Upper lobe of left lung (tissue), 6 donors: ENCODE measurements around the gene NOS1. TPM values are rescaled to one million over a fixed set of nuclear protein-coding genes. Genes with fewer than 3 reads are reported as not detected.

Experiments used
- ATAC-seq, 2 donors: fragments of 200-7000 bp; cut with Tn5 transposase; one replicate each; pipeline ENCODE4 v1.9.1; 2022; ENCODE audit warnings: mild to moderate bottlenecking in 2 of 2, moderate library complexity in 2 of 2; ENCODE audit not compliant: low FRiP score in 2 of 2
- DNase-seq, 2 donors: peaks; one replicate each; pipeline ENCODE4 v3.0.0-alpha.2; 2019 to 2020
- H3K27ac ChIP-seq, 4 donors: fragments of 200-600 bp; sonication (generic); one replicate each; pipeline ENCODE4 v1.5.1; 2016 to 2019
- H3K27me3 ChIP-seq, 4 donors: fragments of 200-600 bp; sonication (generic); one replicate each; pipeline ENCODE4 v1.5.1; 2017 to 2019
- H3K36me3 ChIP-seq, 4 donors: fragments of 200-600 bp; sonication (generic); one replicate each; pipeline ENCODE4 v1.5.1; 2016 to 2019
- H3K4me1 ChIP-seq, 4 donors: fragments of 200-600 bp; sonication (generic); one replicate each; pipeline ENCODE4 v1.5.1; 2018 to 2019
- H3K4me3 ChIP-seq, 4 donors: fragments of 200-600 bp; sonication (generic); one replicate each; pipeline ENCODE4 v1.5.1; 2017 to 2019; ENCODE audit warnings: mild to moderate bottlenecking in 2 of 4, moderate library complexity in 1 of 4
- H3K9me3 ChIP-seq, 4 donors: fragments of 200-600 bp; sonication (generic); one replicate each; pipeline ENCODE4 v1.5.1; 2018 to 2019
- CTCF ChIP-seq, 6 experiments: fragments of 450-650 bp in 4 of 6; fragments of 200-600 bp in 2 of 6; sonication (generic) in 2 of 6; IDR thresholded peaks; one replicate each; pipeline ENCODE4 v1.5.1; 2016 to 2019; ENCODE audit warnings: antibody characterized with exemption in 6 of 6
- EP300 ChIP-seq, 4 donors: sonication (generic); formaldehyde crosslinking; IDR thresholded peaks; one replicate each; pipeline ENCODE4 v1.5.1; 2017; ENCODE audit warnings: antibody characterized with exemption in 4 of 4, control low read depth in 2 of 4
- POLR2A ChIP-seq, 4 donors: fragments of 450-650 bp; IDR thresholded peaks; one replicate each; pipeline ENCODE4 v1.5.1; 2016 to 2017; ENCODE audit warnings: antibody characterized with exemption in 4 of 4, mild to moderate bottlenecking in 2 of 4
- POLR2AphosphoS5 ChIP-seq, 2 donors: sonication (generic); formaldehyde crosslinking; IDR thresholded peaks; one replicate each; pipeline ENCODE4 v1.5.1; 2017; ENCODE audit warnings: antibody characterized with exemption in 2 of 2
- WGBS, 2 donors: methylation state at CpG; one replicate each; pipeline ENCODE4 v1.1.5; 2017 to 2018; 5-methylcytosine and 5-hydroxymethylcytosine counted together
- total RNA-seq, 6 donors: library from RNA; depleted of rRNA in 4 of 6; stranded (reverse); fragments of >200 nt in 4 of 6; gene quantifications; one replicate each; pipeline versions ENCODE4 v1.1.0 to v1.2.1, GENCODE V29; 2016 to 2021
- donor health status: DM: no; HTN: no; CAD: no; lungs with moderate emphysema.
- donor health status: DM: no; HTN: yes; CAD: no; lungs with severe emphysema.

NOS1 gene
- total RNA-seq, 6 donors from 2014 or later = 0.39 to 4.4 (median 2.4) TPM

GRCh38 chr12:117162167-117162539, 199.3 kb downstream of the NOS1 start:
- TF ChIP-seq POLR2AphosphoS5 (IDR thresholded peaks at IDR 0.05) (no peak), CTCF (IDR thresholded peaks at IDR 0.05) (no peak), POLR2A (IDR thresholded peaks at IDR 0.05) (no peak), EP300 (IDR thresholded peaks at IDR 0.05) (no peak)
- Histone ChIP-seq H3K27ac (no peak overlapping the region), H3K4me3 (no peak overlapping the region), H3K4me1 (no peaks in the 10 kb centered on the region), H3K27me3 (no peaks in the 10 kb centered on the region), H3K36me3 (peaks cover 63 to 96% (median 85%) of the 10 kb centered on the region in 4 donors), H3K9me3 (no peaks in the 10 kb centered on the region)
- 91 to 95% methylated on average over 8 of the region's 8 CpGs for WGBS, 2 donors
- ATAC-seq (no peak), DNase-seq (no peak)

- no peak overlapping the region for H3K27ac ChIP-seq
Observed at GRCh38 chr12:117161460-117162166, 199.8 kb downstream of the NOS1 start.

GRCh38 chr12:117159674-117160073, 201.8 kb downstream of the NOS1 start:
- H3K27ac ChIP-seq = no peak overlapping the region
- H3K27me3 ChIP-seq = no peaks in the 10 kb centered on the region
- ATAC-seq (no peak), DNase-seq (no peak)
- H3K4me1 ChIP-seq = no peaks in the 10 kb centered on the region
- no peaks in the 10 kb centered on the region for H3K9me3 ChIP-seq
- no peak overlapping the region for H3K4me3 ChIP-seq
- H3K36me3 ChIP-seq = peaks cover 50 to 96% (median 80%) of the 10 kb centered on the region in 4 donors
- TF ChIP-seq POLR2A (IDR thresholded peaks at IDR 0.05) (no peak), EP300 (IDR thresholded peaks at IDR 0.05) (no peak), POLR2AphosphoS5 (IDR thresholded peaks at IDR 0.05) (no peak), CTCF (IDR thresholded peaks at IDR 0.05) (no peak)
- WGBS, 2 donors = 92 to 93% methylated on average over 9 of the region's 9 CpGs

More at GRCh38 chr12:117161460-117162166, 199.8 kb downstream of the NOS1 start:
- Histone ChIP-seq H3K27me3 (no peaks in the 10 kb centered on the region), H3K36me3 (peaks cover 60 to 98% (median 84%) of the 10 kb centered on the region in 4 donors), H3K4me1 (no peaks in the 10 kb centered on the region), H3K9me3 (no peaks in the 10 kb centered on the region), H3K4me3 (no peak overlapping the region)
- peak in 1 of 2 donors; percentile 48 for ATAC-seq
- DNase-seq = no peak
- 81 to 86% methylated on average over 7 to 10 of the region's 10 CpGs for WGBS, 2 donors
- no peak for TF ChIP-seq EP300 (IDR thresholded peaks at IDR 0.05)

GRCh38 chr12:117158911-117159553, 202.4 kb downstream of the NOS1 start:
- H3K36me3 ChIP-seq = peaks cover 44 to 96% (median 80%) of the 10 kb centered on the region in 4 donors
- ATAC-seq (no peak), DNase-seq (no peak)
- H3K27ac ChIP-seq = no peak overlapping the region
- H3K4me1 ChIP-seq = no peaks in the 10 kb centered on the region
- TF ChIP-seq POLR2A (IDR thresholded peaks at IDR 0.05) (no peak), POLR2AphosphoS5 (IDR thresholded peaks at IDR 0.05) (no peak), EP300 (IDR thresholded peaks at IDR 0.05) (no peak)
- H3K4me3 ChIP-seq = no peak overlapping the region
- H3K9me3 ChIP-seq = no peaks in the 10 kb centered on the region
- no peaks in the 10 kb centered on the region for H3K27me3 ChIP-seq
- WGBS, 2 donors = 86 to 87% methylated on average over 7 of the region's 7 CpGs

Other genes starting within 250 kb of the NOS1 start
- 100 to 1,000 TPM in 1 of 6 donors, 10 to 100 TPM in 5; 38.2 to 122 (median 59.0) TPM for gene FBXO21, start 171.2 kb downstream of the NOS1 start, total RNA-seq